Measurements from ENCODE around the gene LRRTM4.

DNA sequence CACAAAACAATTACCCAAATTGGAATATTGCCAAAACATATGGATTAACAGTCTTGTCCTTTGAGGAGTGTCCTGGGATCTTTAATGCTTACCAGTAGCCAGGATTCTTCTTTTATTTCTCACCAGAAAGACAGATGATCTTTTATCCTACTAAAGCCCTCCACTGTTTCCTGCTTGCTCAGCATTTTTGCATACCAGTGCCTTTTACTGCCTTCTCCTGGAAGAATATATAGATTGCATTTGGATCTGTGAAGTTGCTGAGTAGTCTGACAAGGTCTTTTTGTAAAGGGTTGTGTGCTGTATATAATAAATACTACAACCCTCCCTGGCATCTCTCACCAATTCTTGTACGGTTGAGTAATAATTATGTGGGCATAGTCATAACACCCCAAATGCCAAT lies 652.2 kb downstream of the LRRTM4 start:
- TF ChIP-seq, protein P1, sequence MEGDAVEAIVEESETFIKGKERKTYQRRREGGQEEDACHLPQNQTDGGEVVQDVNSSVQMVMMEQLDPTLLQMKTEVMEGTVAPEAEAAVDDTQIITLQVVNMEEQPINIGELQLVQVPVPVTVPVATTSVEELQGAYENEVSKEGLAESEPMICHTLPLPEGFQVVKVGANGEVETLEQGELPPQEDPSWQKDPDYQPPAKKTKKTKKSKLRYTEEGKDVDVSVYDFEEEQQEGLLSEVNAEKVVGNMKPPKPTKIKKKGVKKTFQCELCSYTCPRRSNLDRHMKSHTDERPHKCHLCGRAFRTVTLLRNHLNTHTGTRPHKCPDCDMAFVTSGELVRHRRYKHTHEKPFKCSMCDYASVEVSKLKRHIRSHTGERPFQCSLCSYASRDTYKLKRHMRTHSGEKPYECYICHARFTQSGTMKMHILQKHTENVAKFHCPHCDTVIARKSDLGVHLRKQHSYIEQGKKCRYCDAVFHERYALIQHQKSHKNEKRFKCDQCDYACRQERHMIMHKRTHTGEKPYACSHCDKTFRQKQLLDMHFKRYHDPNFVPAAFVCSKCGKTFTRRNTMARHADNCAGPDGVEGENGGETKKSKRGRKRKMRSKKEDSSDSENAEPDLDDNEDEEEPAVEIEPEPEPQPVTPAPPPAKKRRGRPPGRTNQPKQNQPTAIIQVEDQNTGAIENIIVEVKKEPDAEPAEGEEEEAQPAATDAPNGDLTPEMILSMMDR (optimal IDR thresholded peaks at IDR 0.05 in 1 of 3, IDR thresholded peaks at IDR 0.05 in 1 of 3, conservative IDR thresholded peaks at IDR 0.05 in 1 of 3; ENCODE audit: extremely low read depth in 1 of 3, insufficient read depth in 2 of 3, low read length in 3 of 3): no peak
- TF ChIP-seq EZH2 (IDR thresholded peaks at IDR 0.05; ENCODE audit: low read length): no peak
